K562 (cell line): ENCODE results near the gene EGLN1. TPM values are rescaled to one million over a fixed set of nuclear protein-coding genes. Genes with fewer than 3 reads are reported as not detected.

ENCODE experiments used
- ATAC-seq: fragments of 200-7000 bp; cut with Tn5 transposase; 3 replicates; pipeline ENCODE4 v1.9.1; 2020; ENCODE audit warnings: moderate library complexity
- BruUV-seq: library from RNA; stranded (reverse); fragments of 400-500 nt; replicated peaks from 2 replicates; lab custom pipeline; 2021; lab: Mats Ljungman, UMichigan
- CTCF ChIA-PET: fragments of 300-600 bp; formaldehyde crosslinking; extraction: SDS; loops from one replicate; lab custom pipeline; 2021; ENCODE audit warnings: low intra/inter-chr PET ratio; lab: Yijun Ruan, JAX
- POLR2A ChIA-PET: fragments of 300-600, 350-650 bp; sonication (Branson Sonifier 250); formaldehyde crosslinking; extraction: SDS; loops from one replicate; lab custom pipeline; 2021; ENCODE audit warnings: antibody characterized with exemption, inconsistent platforms; lab: Yijun Ruan, JAX
- DNase-seq, 4 experiments: peaks; one replicate each; pipeline versions ENCODE4 v3.0.0 to v3.0.0-alpha.2; 2011 to 2018; ENCODE audit warnings: low spot score in 3 of 4, mixed read lengths in 3 of 4; ENCODE audit errors: extremely low read depth in 1 of 4
- FAIRE-seq: peaks from 2 replicates; lab custom pipeline; 2011; peaks lifted over from hg19 to GRCh38; lab: Jason Lieb, UNC
- H2AFZ ChIP-seq: 2 replicates; pipeline ENCODE4 v1.6.0; 2011; ENCODE audit warnings: low read depth, low read length, control low read depth, inconsistent platforms
- H3K27ac ChIP-seq: fragments of 200-600 bp; 3 replicates; pipeline ENCODE4 v1.8.0; 2011; ENCODE audit warnings: low read depth, mild to moderate bottlenecking, control low read depth, inconsistent platforms, low read length, moderate library complexity, mixed read lengths; ENCODE audit errors: extremely low read depth
- H3K27me3 ChIP-seq, 2 experiments: fragments of 300-600 bp in 1 of 2; 2 replicates in 1 of 2; 3 replicates in 1 of 2; pipeline versions ENCODE4 v1.6.0 to v1.8.0; 2011; ENCODE audit warnings: inconsistent platforms in 2 of 2, low read length in 2 of 2, mild to moderate bottlenecking in 1 of 2, mixed read lengths in 1 of 2, moderate library complexity in 1 of 2; ENCODE audit not compliant: control insufficient read depth in 2 of 2, insufficient read depth in 2 of 2
- H3K36me3 ChIP-seq: fragments of 300-600 bp; 3 replicates; pipeline ENCODE4 v1.8.0; 2011; ENCODE audit warnings: mild to moderate bottlenecking, low read length, inconsistent platforms; ENCODE audit not compliant: control insufficient read depth, insufficient read depth
- H3K4me1 ChIP-seq, 2 experiments: fragments of 200-600 bp in 1 of 2; replicated peaks in 1 of 2; 2 replicates in 1 of 2; 3 replicates in 1 of 2; pipeline versions ENCODE4 v1.5.1 to v1.8.0; 2011; ENCODE audit warnings: inconsistent platforms in 2 of 2, low read length in 2 of 2, mild to moderate bottlenecking in 1 of 2, mixed read lengths in 1 of 2, moderate library complexity in 1 of 2; ENCODE audit not compliant: control insufficient read depth in 2 of 2, insufficient read depth in 2 of 2
- H3K4me2 ChIP-seq: 2 replicates; pipeline ENCODE4 v1.6.1; 2011; ENCODE audit warnings: low read length, control low read depth, inconsistent platforms, mixed read lengths; ENCODE audit not compliant: insufficient read depth
- H3K4me3 ChIP-seq: fragments of 200-600 bp; sonication (generic), shearing (Covaris generic); 2 replicates; pipeline ENCODE4 v1.5.1; 2016; ENCODE audit warnings: control low read depth, inconsistent platforms
- H3K79me2 ChIP-seq: fragments of 200-600 bp; 3 replicates; pipeline ENCODE4 v1.8.0; 2011; ENCODE audit warnings: low read length, inconsistent platforms; ENCODE audit not compliant: control insufficient read depth, insufficient read depth
- H3K9ac ChIP-seq, 2 experiments: 2 replicates each; pipeline versions ENCODE4 v1.6.0 to v1.6.1; 2011; ENCODE audit warnings: low read depth in 2 of 2, low read length in 2 of 2, control low read depth in 1 of 2, inconsistent platforms in 1 of 2, mild to moderate bottlenecking in 1 of 2, mixed read lengths in 1 of 2; ENCODE audit not compliant: insufficient read depth in 1 of 2
- H3K9me1 ChIP-seq: one replicate; pipeline ENCODE4 v1.6.0; 2011; ENCODE audit warnings: inconsistent platforms, mild to moderate bottlenecking, low read length, moderate library complexity; ENCODE audit not compliant: control insufficient read depth, insufficient read depth
- H3K9me3 ChIP-seq: replicated peaks from 2 replicates; pipeline ENCODE4 v1.5.1; 2011; ENCODE audit warnings: low read depth, low read length, inconsistent platforms; ENCODE audit not compliant: control insufficient read depth, insufficient read depth
- H4K20me1 ChIP-seq: replicated peaks from 2 replicates; pipeline ENCODE4 v1.6.1; 2011; ENCODE audit warnings: low read length, inconsistent platforms, mixed read lengths; ENCODE audit not compliant: control insufficient read depth, insufficient read depth
- CTCF ChIP-seq, 3 experiments: IDR thresholded peaks in 2 of 3; conservative IDR thresholded peaks in 1 of 3; 2 replicates each; pipeline ENCODE4 v1.5.1; 2011 to 2012; ENCODE audit warnings: low read length in 3 of 3, mild to moderate bottlenecking in 3 of 3, control low read depth in 2 of 3, improper control_type of control experiment in 1 of 3, inconsistent platforms in 1 of 3, low read depth in 1 of 3, mixed read lengths in 1 of 3, moderate library complexity in 1 of 3; ENCODE audit not compliant: insufficient read depth in 2 of 3
- DDX20 ChIP-seq: fragments of 450-650 bp; IDR thresholded peaks from 2 replicates; pipeline ENCODE4 v1.6.1; 2016; ENCODE audit warnings: missing genetic modification characterization, low read depth, mild to moderate bottlenecking, missing compliant biosample characterization, moderate library complexity
- DEAF1 ChIP-seq: fragments of 450-650 bp; formaldehyde crosslinking; IDR thresholded peaks from 2 replicates; pipeline ENCODE4 v1.4.0; 2020; ENCODE audit warnings: mild to moderate bottlenecking, moderate library complexity
- GTF2F1 ChIP-seq: IDR thresholded peaks from 2 replicates; pipeline ENCODE4 v1.6.1; 2011; ENCODE audit warnings: low read depth, low read length, improper control_type of control experiment
- HLTF ChIP-seq: fragments of 450-650 bp; IDR thresholded peaks from 2 replicates; pipeline ENCODE4 v1.6.1; 2016
- HSF4 ChIP-seq: fragments of 250-450 bp; sonication (Bioruptor Pico); IDR thresholded peaks from 2 replicates; pipeline ENCODE4 v2.1.2; 2022; ENCODE audit warnings: mild to moderate bottlenecking, moderate library complexity, borderline replicate concordance
- ZMIZ1 ChIP-seq, 2 experiments: fragments of 150-350 bp in 1 of 2; IDR thresholded peaks; 2 replicates each; pipeline ENCODE4 v1.6.1; 2012 to 2016; ENCODE audit warnings: low read depth in 2 of 2, low read length in 2 of 2, mild to moderate bottlenecking in 1 of 2, moderate library complexity in 1 of 2
- ZNF121 ChIP-seq: sonication (generic); formaldehyde crosslinking; conservative IDR thresholded peaks from 2 replicates; pipeline ENCODE4 v1.8.0; 2022; ENCODE audit warnings: missing genetic modification reagents
- WGBS: fragments of 100-300 bp; shearing (Covaris generic); methylation state at CpG from one replicate; pipeline ENCODE4 v1.1.6; 2016; ENCODE audit warnings: low coverage, mixed read lengths; ENCODE audit not compliant: insufficient coverage; ENCODE audit errors: missing lambda C conversion rate; 5-methylcytosine and 5-hydroxymethylcytosine counted together
- in situ Hi-C: fragments of 300-500 bp; cut with MboI; formaldehyde crosslinking; loops from 4 replicates; pipeline ENCODE4 v1.15.0; 2018; ENCODE audit warnings: inconsistent platforms, mixed read lengths
- intact Hi-C: fragments of 100-400 bp; cut with micrococcal nuclease; formaldehyde crosslinking; loops from 2 replicates; pipeline ENCODE4 v1.14.2; 2022
- polyA plus RNA-seq, 8 experiments: library from polyadenylated mRNA; depleted of rRNA in 4 of 8; stranded (reverse) in 5 of 8; unstranded in 3 of 8; fragments of >200 nt; fragmentation: Nextera tagmentation in 2 of 8; fragmentation: Illumina TruSeq in 1 of 8; extraction: Ambion mirVana in 2 of 8; extraction: Trizol in 1 of 8; gene quantifications; 2 replicates each; pipeline versions ENCODE4 v1.2.1 to v1.2.3, GENCODE V29; 2011 to 2014; ENCODE audit warnings: inconsistent platforms in 1 of 8, missing spikeins in 1 of 8
- total RNA-seq, 7 experiments: library from RNA; depleted of rRNA in 6 of 7; stranded (reverse); fragments of >200 nt in 6 of 7; fragmentation: Illumina TruSeq in 2 of 7; extraction: Trizol in 2 of 7; gene quantifications; 2 replicates each; pipeline versions ENCODE4 v1.2.1 to v1.2.3, GENCODE V29; 2011 to 2021; ENCODE audit warnings: low replicate concordance in 1 of 7

EGLN1 gene
- total and polyA plus RNA-seq, 9 of the 15 experiments (the other 6 are each of a cell fraction or from before 2014, with no cell fraction given): 5.2 to 54.3 (median 24.6) TPM

GRCh38 chr1:231404318-231404717 lies 17.8 kb downstream of the EGLN1 start:
- no peaks in the 10 kb centered on the region for H3K9me3 ChIP-seq
- DNase-seq: no peak
- peaks cover 90% of the 10 kb centered on the region for H3K79me2 ChIP-seq
- WGBS: 82% methylated on average over 2 of the region's 2 CpGs
- H3K27me3 ChIP-seq: no peaks in the 10 kb centered on the region
- peaks cover 36% of the 10 kb centered on the region for H3K36me3 ChIP-seq
- no peak overlapping the region for H3K9ac ChIP-seq
- H3K4me1 ChIP-seq: no peaks in the 10 kb centered on the region
- ATAC-seq: no peak
- H3K9me1 ChIP-seq: no peaks in the 10 kb centered on the region
- TF ChIP-seq ZNF121: peak; percentile 78
- no peak for TF ChIP-seq DDX20 (tag)
- H3K4me3 ChIP-seq: no peak overlapping the region
- intact Hi-C loops (no loop called here), in situ Hi-C loops (no loop called here)
- H3K4me2 ChIP-seq: no peak overlapping the region
- BruUV-seq: no TSS peak
- no peak overlapping the region for H3K27ac ChIP-seq
- no peak for FAIRE-seq
- ChIA-PET POLR2A (interaction anchor here (1.0 to 1.2 kb wide), 3 partner anchors 14 to 19 kb away, joined by 3 to 4 read pairs (median 4); no protein-coding TSS in a partner anchor), CTCF (no interaction called here)
- H2AFZ ChIP-seq: no peak overlapping the region
- H4K20me1 ChIP-seq: peaks cover 12% of the 10 kb centered on the region

- Histone ChIP-seq H3K4me1 (peaks cover 0 to 4% of the 10 kb centered on the region in 2 experiments; a peak in 2 of 5 replicates), H3K9me3 (no peaks in the 10 kb centered on the region), H3K27ac (no peak overlapping the region), H2AFZ (no peak overlapping the region), H3K79me2 (peaks cover 90% of the 10 kb centered on the region), H3K4me3 (no peak overlapping the region), H3K4me2 (no peak overlapping the region), H3K9me1 (no peaks in the 10 kb centered on the region), H3K36me3 (peaks cover 17% of the 10 kb centered on the region; the same call in 1 of the 3 replicates), H3K27me3 (no peaks in the 10 kb centered on the region), H3K9ac (no peak overlapping the region), H4K20me1 (peaks cover 13% of the 10 kb centered on the region)
- in situ Hi-C loops: no loop called here
- no peak for ATAC-seq
- POLR2A ChIA-PET: interaction anchor here (0.6 to 2.6 kb wide), 4 partner anchors 8 to 21 kb away, joined by 3 to 8 read pairs (median 6); partner anchors contain the start of gene EGLN1
- WGBS: 60% methylated on average over 1 of the region's 1 CpG
- no peak for DNase-seq
- FAIRE-seq: no peak
- CTCF ChIA-PET: no interaction called here
- BruUV-seq: no TSS peak
- intact Hi-C loops: no loop called here
- TF ChIP-seq DEAF1 (CRISPR knock-in tag): no peak
- no peak for TF ChIP-seq ZMIZ1 (IDR thresholded peaks at IDR 0.05; ENCODE audit: low read depth in 2 of 2, low read length in 2 of 2)
- no peak for TF ChIP-seq GTF2F1
- no peak for TF ChIP-seq HSF4 (CRISPR knock-in tag)
- TF ChIP-seq CTCF (IDR thresholded peaks at IDR 0.05 in 2 of 3, conservative IDR thresholded peaks at IDR 0.05 in 1 of 3; ENCODE audit: insufficient read depth in 2 of 3, low read depth in 1 of 3, low read length in 3 of 3): no peak
- no peak for TF ChIP-seq HLTF
These were observed 20.6 kb downstream of the EGLN1 start for GRCh38 chr1:231401478-231401877.
